Trophoblast cell (in vitro differentiated cells and primary cell): ENCODE data around the gene ZNF248.

Experiments used
- DNase-seq, 2 donors: peaks; one replicate each; pipeline ENCODE4 v3.0.0-alpha.2; 2016
- H2AFZ ChIP-seq: 2 replicates; pipeline ENCODE4 v1.6.1; 2013; ENCODE audit warnings: low read length, moderate library complexity, mild to moderate bottlenecking; ENCODE audit not compliant: insufficient read depth, poor library complexity
- H2AK5ac ChIP-seq: 2 replicates; pipeline ENCODE4 v1.6.1; 2013; ENCODE audit warnings: mild to moderate bottlenecking, low read length
- H2BK120ac ChIP-seq: 2 replicates; pipeline ENCODE4 v1.6.1; 2013; ENCODE audit warnings: low read length, mild to moderate bottlenecking, moderate library complexity; ENCODE audit not compliant: insufficient read depth, poor library complexity
- H2BK12ac ChIP-seq: 2 replicates; pipeline ENCODE4 v1.6.1; 2013; ENCODE audit warnings: mild to moderate bottlenecking, low read length, moderate library complexity
- H2BK5ac ChIP-seq: 2 replicates; pipeline ENCODE4 v1.6.1; 2013; ENCODE audit warnings: low read length, low read depth, moderate library complexity, mild to moderate bottlenecking; ENCODE audit not compliant: poor library complexity
- H3K14ac ChIP-seq: 2 replicates; pipeline ENCODE4 v1.6.1; 2013; ENCODE audit warnings: mild to moderate bottlenecking, low read length
- H3K18ac ChIP-seq: 2 replicates; pipeline ENCODE4 v1.6.1; 2013; ENCODE audit warnings: mild to moderate bottlenecking, low read length
- H3K23ac ChIP-seq: 2 replicates; pipeline ENCODE4 v1.6.1; 2013; ENCODE audit warnings: low read length
- H3K27ac ChIP-seq: 2 replicates; pipeline ENCODE4 v1.5.1; 2013; ENCODE audit warnings: low read depth, mild to moderate bottlenecking, inconsistent platforms, low read length, moderate library complexity
- H3K27me3 ChIP-seq: 2 replicates; pipeline ENCODE4 v1.6.1; 2013; ENCODE audit warnings: inconsistent platforms, mild to moderate bottlenecking, low read length, moderate library complexity; ENCODE audit not compliant: insufficient read depth
- H3K36me3 ChIP-seq, 2 experiments: 1 replicate in 1 of 2; 2 replicates in 1 of 2; pipeline ENCODE4 v1.6.1; 2013; ENCODE audit warnings: low read length in 2 of 2, mild to moderate bottlenecking in 2 of 2, moderate library complexity in 1 of 2; ENCODE audit not compliant: insufficient read depth in 2 of 2, control insufficient read depth in 1 of 2
- H3K4ac ChIP-seq: 2 replicates; pipeline ENCODE4 v1.6.1; 2013; ENCODE audit warnings: low read depth, mild to moderate bottlenecking, low read length, moderate library complexity
- H3K4me1 ChIP-seq, 2 experiments: 1 replicate in 1 of 2; 2 replicates in 1 of 2; pipeline ENCODE4 v1.6.1; 2013; ENCODE audit warnings: low read length in 2 of 2, mild to moderate bottlenecking in 2 of 2, moderate library complexity in 1 of 2; ENCODE audit not compliant: insufficient read depth in 2 of 2, control insufficient read depth in 1 of 2
- H3K4me2 ChIP-seq: 2 replicates; pipeline ENCODE4 v1.6.1; 2013; ENCODE audit warnings: inconsistent platforms, mild to moderate bottlenecking, low read length, moderate library complexity
- H3K4me3 ChIP-seq: 2 replicates; pipeline ENCODE4 v1.5.1; 2013; ENCODE audit warnings: mild to moderate bottlenecking, low read depth, low read length, inconsistent platforms
- H3K79me1 ChIP-seq: one replicate; pipeline ENCODE4 v1.6.1; 2013; ENCODE audit warnings: low read length
- H3K79me2 ChIP-seq: 2 replicates; pipeline ENCODE4 v1.6.1; 2013; ENCODE audit warnings: low read length, mild to moderate bottlenecking; ENCODE audit not compliant: control insufficient read depth, insufficient read depth, poor library complexity
- H3K9ac ChIP-seq: 2 replicates; pipeline ENCODE4 v1.6.1; 2013; ENCODE audit warnings: mild to moderate bottlenecking, low read length
- H3K9me3 ChIP-seq: 2 replicates; pipeline ENCODE4 v1.6.1; 2013; ENCODE audit warnings: low read depth, mild to moderate bottlenecking, control low read depth, inconsistent platforms, low read length; ENCODE audit not compliant: insufficient read depth
- H4K12ac ChIP-seq: 2 replicates; pipeline ENCODE4 v1.6.1; 2013; ENCODE audit warnings: low read depth, mild to moderate bottlenecking, low read length, moderate library complexity
- H4K8ac ChIP-seq: 2 replicates; pipeline ENCODE4 v1.6.1; 2013; ENCODE audit warnings: low read depth, mild to moderate bottlenecking, low read length, moderate library complexity
- H4K91ac ChIP-seq: one replicate; pipeline ENCODE4 v1.6.1; 2013; ENCODE audit warnings: low read depth, mild to moderate bottlenecking, low read length, moderate library complexity
- WGBS: extraction: QIAGEN DNeasy Blood & Tissue Kit; methylation state at CpG from one replicate; pipeline ENCODE4 v1.1.7; 2013; ENCODE audit warnings: missing lambda C conversion rate; ENCODE audit not compliant: insufficient read length, insufficient coverage; ENCODE audit errors: extremely low coverage; 5-methylcytosine and 5-hydroxymethylcytosine counted together

Gene ZNF248

GRCh38 chr10:37777056-37777455 lies 80.4 kb downstream of the ZNF248 start:
- no peak overlapping the region for H3K4ac ChIP-seq
- H2BK5ac ChIP-seq, result no peak overlapping the region
- H4K8ac ChIP-seq, result no peak overlapping the region
- no peak overlapping the region for H3K4me3 ChIP-seq
- no peak overlapping the region for H3K18ac ChIP-seq
- H4K91ac ChIP-seq, result no peak overlapping the region
- no peaks in the 10 kb centered on the region for H3K79me1 ChIP-seq
- no peaks in the 10 kb centered on the region for H3K4me1 ChIP-seq
- H2AFZ ChIP-seq, result no peak overlapping the region
- H3K36me3 ChIP-seq, result no peaks in the 10 kb centered on the region
- H3K9ac ChIP-seq, result no peak overlapping the region
- DNase-seq, result no peak
- no CpG with 5 or more reads among the region's 6 CpGs for WGBS
- H3K23ac ChIP-seq, result no peak overlapping the region
- H3K14ac ChIP-seq, result no peak overlapping the region
- no peak overlapping the region for H2BK120ac ChIP-seq
- H3K27ac ChIP-seq, result no peak overlapping the region
- no peak overlapping the region for H2BK12ac ChIP-seq
- H4K12ac ChIP-seq, result no peak overlapping the region
- H3K27me3 ChIP-seq, result no peaks in the 10 kb centered on the region
- peaks cover 13% of the 10 kb centered on the region for H3K9me3 ChIP-seq
- H2AK5ac ChIP-seq, result no peak overlapping the region
- H3K79me2 ChIP-seq, result no peaks in the 10 kb centered on the region
- H3K4me2 ChIP-seq, result no peak overlapping the region

- Histone ChIP-seq H3K79me1 (no peaks in the 10 kb centered on the region), H3K23ac (no peak overlapping the region), H3K4ac (no peak overlapping the region)
Measured at GRCh38 chr10:37775612-37776011, 81.8 kb downstream of the ZNF248 start.

GRCh38 chr10:37774351-37774750 lies 83.1 kb downstream of the ZNF248 start:
- no peak overlapping the region for H4K12ac ChIP-seq
- H3K23ac ChIP-seq, result no peak overlapping the region
- no peak overlapping the region for H3K4me2 ChIP-seq
- H2BK12ac ChIP-seq, result no peak overlapping the region
- no peak overlapping the region for H2AFZ ChIP-seq
- no peak overlapping the region for H4K8ac ChIP-seq
- no peak overlapping the region for H3K14ac ChIP-seq
- DNase-seq, result no peak
- no peak overlapping the region for H2BK5ac ChIP-seq
- no peak overlapping the region for H3K27ac ChIP-seq
- no peaks in the 10 kb centered on the region for H3K79me1 ChIP-seq
- no peak overlapping the region for H2AK5ac ChIP-seq
- peaks cover 6% of the 10 kb centered on the region for H3K9me3 ChIP-seq
- H3K79me2 ChIP-seq, result no peaks in the 10 kb centered on the region
- no peak overlapping the region for H4K91ac ChIP-seq
- H3K4me3 ChIP-seq, result no peak overlapping the region
- WGBS, result no CpG with 5 or more reads among the region's 5 CpGs
- no peaks in the 10 kb centered on the region for H3K4me1 ChIP-seq
- H3K4ac ChIP-seq, result no peak overlapping the region
- no peak overlapping the region for H2BK120ac ChIP-seq
- H3K18ac ChIP-seq, result no peak overlapping the region
- H3K27me3 ChIP-seq, result no peaks in the 10 kb centered on the region
- no peaks in the 10 kb centered on the region for H3K36me3 ChIP-seq
- no peak overlapping the region for H3K9ac ChIP-seq

More at GRCh38 chr10:37775612-37776011, 81.8 kb downstream of the ZNF248 start:
- Histone ChIP-seq H4K12ac (no peak overlapping the region), H2AK5ac (no peak overlapping the region), H2BK12ac (no peak overlapping the region), H3K27ac (no peak overlapping the region), H3K18ac (no peak overlapping the region), H3K4me2 (no peak overlapping the region), H4K91ac (no peak overlapping the region), H3K4me1 (no peaks in the 10 kb centered on the region), H2AFZ (no peak overlapping the region), H3K9ac (no peak overlapping the region), H3K36me3 (no peaks in the 10 kb centered on the region), H3K27me3 (no peaks in the 10 kb centered on the region), H4K8ac (no peak overlapping the region), H2BK5ac (no peak overlapping the region), H2BK120ac (no peak overlapping the region), H3K4me3 (no peak overlapping the region), H3K9me3 (peaks cover 9% of the 10 kb centered on the region), H3K14ac (no peak overlapping the region), H3K79me2 (no peaks in the 10 kb centered on the region)
- no CpG with 5 or more reads among the region's 1 CpG for WGBS
- peak in 1 of 2 donors; percentile 20 for DNase-seq

- Histone ChIP-seq H3K79me2 (no peaks in the 10 kb centered on the region), H3K4me1 (no peaks in the 10 kb centered on the region), H3K9ac (no peak overlapping the region), H3K36me3 (no peaks in the 10 kb centered on the region), H2BK5ac (no peak overlapping the region), H3K27ac (no peak overlapping the region), H3K14ac (no peak overlapping the region), H3K23ac (no peak overlapping the region), H3K4me3 (no peak overlapping the region), H4K91ac (no peak overlapping the region), H2AK5ac (no peak overlapping the region), H3K27me3 (no peaks in the 10 kb centered on the region), H3K9me3 (peaks cover 12% of the 10 kb centered on the region), H2BK12ac (no peak overlapping the region), H3K4me2 (no peak overlapping the region), H4K12ac (no peak overlapping the region), H3K4ac (no peak overlapping the region), H3K79me1 (no peaks in the 10 kb centered on the region), H3K18ac (no peak overlapping the region), H2AFZ (no peak overlapping the region), H4K8ac (no peak overlapping the region), H2BK120ac (no peak overlapping the region)
- no CpG with 5 or more reads among the region's 1 CpG for WGBS
- peak in 1 of 2 donors; percentile 72 for DNase-seq
Measured at GRCh38 chr10:37765216-37765615, 92.2 kb downstream of the ZNF248 start.
